Measurements from ENCODE around the gene SHC1. TPM values are rescaled to one million over a fixed set of nuclear protein-coding genes. Genes with fewer than 3 reads are reported as not detected.

The SHC1 gene
- total and polyA plus RNA-seq, 5 donors: 37.9 to 81.7 (median 65.9) TPM

GRCh38 chr1:154955039-154955717 lies 15.4 kb downstream of the SHC1 start:
- 7% methylated on average over 4 of the region's 4 CpGs for WGBS
- Histone ChIP-seq H3K27ac (ENCODE audit: low read length) (peak overlapping the region; percentile 98), H3K4me1 (ENCODE audit: control insufficient read depth, insufficient read depth, low read length) (peaks cover 22% of the 10 kb centered on the region), H3K4me3 (ENCODE audit: low read length) (peak overlapping the region; percentile 95), H3K9me3 (ENCODE audit: control insufficient read depth, low read length) (no peaks in the 10 kb centered on the region), H3K27me3 (ENCODE audit: control insufficient read depth, insufficient read depth) (no peaks in the 10 kb centered on the region)
- peak in 2 of 3 donors; percentile 28 to 67 for DNase-seq
- intact Hi-C loops (cut with DNase I): loop anchor here in 1 of 4 donors (10.0 kb wide), 1 partner anchor 110 kb away; the partner anchor contains the start of gene EFNA4
- peak in 1 of 2 donors; percentile 5 for ATAC-seq

GRCh38 chr1:154954541-154954940 lies 16.0 kb downstream of the SHC1 start:
- Histone ChIP-seq H3K27ac (ENCODE audit: low read length) (peak overlapping the region; percentile 2), H3K27me3 (ENCODE audit: control insufficient read depth, insufficient read depth) (no peaks in the 10 kb centered on the region), H3K9me3 (ENCODE audit: control insufficient read depth, low read length) (no peaks in the 10 kb centered on the region), H3K4me3 (ENCODE audit: low read length) (no peak overlapping the region), H3K4me1 (ENCODE audit: control insufficient read depth, insufficient read depth, low read length) (peaks cover 22% of the 10 kb centered on the region)
- 59% methylated on average over 3 of the region's 3 CpGs for WGBS
- ATAC-seq: no peak
- intact Hi-C loops (cut with DNase I): loop anchor here in 1 of 4 donors (10.0 kb wide), 1 partner anchor 110 kb away; the partner anchor contains the start of gene EFNA4
- no peak for DNase-seq

- Histone ChIP-seq H3K27ac (ENCODE audit: low read length) (no peak overlapping the region), H3K27me3 (ENCODE audit: control insufficient read depth, insufficient read depth) (no peaks in the 10 kb centered on the region), H3K9me3 (ENCODE audit: control insufficient read depth, low read length) (no peaks in the 10 kb centered on the region), H3K4me3 (ENCODE audit: low read length) (no peak overlapping the region), H3K4me1 (ENCODE audit: control insufficient read depth, insufficient read depth, low read length) (peaks cover 22% of the 10 kb centered on the region)
- 59% methylated on average over 2 of the region's 2 CpGs for WGBS
- intact Hi-C loops (cut with DNase I): loop anchor here in 1 of 4 donors (10.0 kb wide), 1 partner anchor 111 kb away; the partner anchor contains the start of gene EFNA4
- DNase-seq (peak in 2 of 3 donors; percentile 5 to 51), ATAC-seq (no peak)
These were observed 16.9 kb downstream of the SHC1 start for GRCh38 chr1:154953611-154954038.

GRCh38 chr1:154952664-154953063 lies 17.9 kb downstream of the SHC1 start:
- intact Hi-C loops (cut with DNase I): loop anchor here in 1 of 4 donors (10.0 kb wide), 1 partner anchor 112 kb away; the partner anchor contains the start of gene EFNA4
- H3K4me3 ChIP-seq (ENCODE audit: low read length): no peak overlapping the region
- H3K27ac ChIP-seq (ENCODE audit: low read length): no peak overlapping the region
- no peak for DNase-seq
- peaks cover 22% of the 10 kb centered on the region for H3K4me1 ChIP-seq (ENCODE audit: control insufficient read depth, insufficient read depth, low read length)
- no peaks in the 10 kb centered on the region for H3K27me3 ChIP-seq (ENCODE audit: control insufficient read depth, insufficient read depth)
- 80% methylated on average over 6 of the region's 6 CpGs for WGBS
- no peaks in the 10 kb centered on the region for H3K9me3 ChIP-seq (ENCODE audit: control insufficient read depth, low read length)
- ATAC-seq: no peak

- H3K9me3 ChIP-seq (ENCODE audit: control insufficient read depth, low read length): no peaks in the 10 kb centered on the region
- H3K27ac ChIP-seq (ENCODE audit: low read length): no peak overlapping the region
- DNase-seq (peak in 2 of 3 donors; percentile 39 to 55), ATAC-seq (no peak)
- intact Hi-C loops (cut with DNase I): loop anchor here in 1 of 4 donors (10.0 kb wide), 1 partner anchor 113 kb away; the partner anchor contains the start of gene EFNA4
- H3K27me3 ChIP-seq (ENCODE audit: control insufficient read depth, insufficient read depth): no peaks in the 10 kb centered on the region
- no peak overlapping the region for H3K4me3 ChIP-seq (ENCODE audit: low read length)
- H3K4me1 ChIP-seq (ENCODE audit: control insufficient read depth, insufficient read depth, low read length): peaks cover 22% of the 10 kb centered on the region
- WGBS: 70% methylated on average over 15 of the region's 15 CpGs
These were observed 18.5 kb downstream of the SHC1 start for GRCh38 chr1:154951901-154952657.

GRCh38 chr1:154948079-154948478 lies 22.5 kb downstream of the SHC1 start:
- no peak for ATAC-seq
- Histone ChIP-seq H3K27me3 (ENCODE audit: control insufficient read depth, insufficient read depth) (no peaks in the 10 kb centered on the region), H3K4me1 (ENCODE audit: control insufficient read depth, insufficient read depth, low read length) (peaks cover 9% of the 10 kb centered on the region), H3K4me3 (ENCODE audit: low read length) (no peak overlapping the region), H3K27ac (ENCODE audit: low read length) (no peak overlapping the region), H3K9me3 (ENCODE audit: control insufficient read depth, low read length) (no peaks in the 10 kb centered on the region)
- WGBS: 93% methylated on average over 11 of the region's 11 CpGs
- intact Hi-C loops (cut with DNase I): no loop called here
- peak in 1 of 3 donors; percentile 51 for DNase-seq

GRCh38 chr1:154945962-154946850 lies 24.3 kb downstream of the SHC1 start:
- Histone ChIP-seq H3K27me3 (ENCODE audit: control insufficient read depth, insufficient read depth) (no peaks in the 10 kb centered on the region), H3K4me1 (ENCODE audit: control insufficient read depth, insufficient read depth, low read length) (peaks cover 3% of the 10 kb centered on the region), H3K9me3 (ENCODE audit: control insufficient read depth, low read length) (no peaks in the 10 kb centered on the region), H3K27ac (ENCODE audit: low read length) (no peak overlapping the region), H3K4me3 (ENCODE audit: low read length) (no peak overlapping the region)
- WGBS: 78% methylated on average over 17 of the region's 17 CpGs
- intact Hi-C loops (cut with DNase I): no loop called here
- no peak for ATAC-seq
- DNase-seq: peak in 1 of 3 donors; percentile 21

GRCh38 chr1:154945160-154945961 lies 25.2 kb downstream of the SHC1 start:
- 80% methylated on average over 15 of the region's 15 CpGs for WGBS
- peaks cover 3% of the 10 kb centered on the region for H3K4me1 ChIP-seq (ENCODE audit: control insufficient read depth, insufficient read depth, low read length)
- DNase-seq (no peak), ATAC-seq (no peak)
- intact Hi-C loops (cut with DNase I): no loop called here
- H3K4me3 ChIP-seq (ENCODE audit: low read length): no peak overlapping the region
- H3K27ac ChIP-seq (ENCODE audit: low read length): peak overlapping the region; percentile 9
- no peaks in the 10 kb centered on the region for H3K9me3 ChIP-seq (ENCODE audit: control insufficient read depth, low read length)
- no peaks in the 10 kb centered on the region for H3K27me3 ChIP-seq (ENCODE audit: control insufficient read depth, insufficient read depth)

GRCh38 chr1:154944401-154945159 lies 26.0 kb downstream of the SHC1 start:
- no peak overlapping the region for H3K4me3 ChIP-seq (ENCODE audit: low read length)
- intact Hi-C loops (cut with DNase I): no loop called here
- ATAC-seq (no peak), DNase-seq (peak in 1 of 3 donors; percentile 74)
- H3K9me3 ChIP-seq (ENCODE audit: control insufficient read depth, low read length): no peaks in the 10 kb centered on the region
- peak overlapping the region; percentile 42 for H3K27ac ChIP-seq (ENCODE audit: low read length)
- 38% methylated on average over 9 of the region's 9 CpGs for WGBS
- H3K4me1 ChIP-seq (ENCODE audit: control insufficient read depth, insufficient read depth, low read length): peaks cover 6% of the 10 kb centered on the region
- no peaks in the 10 kb centered on the region for H3K27me3 ChIP-seq (ENCODE audit: control insufficient read depth, insufficient read depth)

Measured in right cardiac atrium (tissue), 5 donors.